ENCODE results near the gene SLC35C1. TPM values are rescaled to one million over a fixed set of nuclear protein-coding genes. Genes with fewer than 3 reads are reported as not detected.

SLC35C1 gene
- total and polyA plus RNA-seq, 12 donors, result 4.5 to 14.1 (median 6.1) TPM

GRCh38 chr11:45855308-45855707 is 50.4 kb downstream of the SLC35C1 start:
- Histone ChIP-seq H3K9me3 (no peaks in the 10 kb centered on the region), H3K27me3 (no peaks in the 10 kb centered on the region), H3K4me1 (peaks cover 51 to 100% (median 94%) of the 10 kb centered on the region in 9 donors), H3K36me3 (peaks cover 0 to 64% (median 17%) of the 10 kb centered on the region in 9 donors), H3K27ac (peak overlapping the region; percentile 32 to 99 (median 90)), H3K4me3 (no peak overlapping the region)
- WGBS, 2 donors, result 53 to 60% methylated on average over 5 of the region's 5 CpGs
- no peak for DNase-seq
- TF ChIP-seq, protein P1, sequence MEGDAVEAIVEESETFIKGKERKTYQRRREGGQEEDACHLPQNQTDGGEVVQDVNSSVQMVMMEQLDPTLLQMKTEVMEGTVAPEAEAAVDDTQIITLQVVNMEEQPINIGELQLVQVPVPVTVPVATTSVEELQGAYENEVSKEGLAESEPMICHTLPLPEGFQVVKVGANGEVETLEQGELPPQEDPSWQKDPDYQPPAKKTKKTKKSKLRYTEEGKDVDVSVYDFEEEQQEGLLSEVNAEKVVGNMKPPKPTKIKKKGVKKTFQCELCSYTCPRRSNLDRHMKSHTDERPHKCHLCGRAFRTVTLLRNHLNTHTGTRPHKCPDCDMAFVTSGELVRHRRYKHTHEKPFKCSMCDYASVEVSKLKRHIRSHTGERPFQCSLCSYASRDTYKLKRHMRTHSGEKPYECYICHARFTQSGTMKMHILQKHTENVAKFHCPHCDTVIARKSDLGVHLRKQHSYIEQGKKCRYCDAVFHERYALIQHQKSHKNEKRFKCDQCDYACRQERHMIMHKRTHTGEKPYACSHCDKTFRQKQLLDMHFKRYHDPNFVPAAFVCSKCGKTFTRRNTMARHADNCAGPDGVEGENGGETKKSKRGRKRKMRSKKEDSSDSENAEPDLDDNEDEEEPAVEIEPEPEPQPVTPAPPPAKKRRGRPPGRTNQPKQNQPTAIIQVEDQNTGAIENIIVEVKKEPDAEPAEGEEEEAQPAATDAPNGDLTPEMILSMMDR (IDR thresholded peaks at IDR 0.05), result no peak
- ATAC-seq, result no peak
- intact Hi-C loops (cut with DNase I), result no loop called here

GRCh38 chr11:45856044-45856468 is 51.1 kb downstream of the SLC35C1 start:
- TF ChIP-seq, protein P1 (IDR thresholded peaks at IDR 0.05), result no peak
- ATAC-seq (peak in 1 of 8 donors; percentile 2), DNase-seq (no peak)
- Histone ChIP-seq H3K36me3 (peaks cover 0 to 64% (median 18%) of the 10 kb centered on the region in 9 donors), H3K27ac (peak overlapping the region; percentile 32 to 99 (median 90)), H3K4me1 (peaks cover 51 to 100% (median 94%) of the 10 kb centered on the region in 9 donors), H3K4me3 (no peak overlapping the region), H3K27me3 (no peaks in the 10 kb centered on the region), H3K9me3 (no peaks in the 10 kb centered on the region)
- WGBS, 2 donors, result 51 to 64% methylated on average over 6 of the region's 6 CpGs
- intact Hi-C loops (cut with DNase I), result no loop called here

GRCh38 chr11:45857961-45858474 is 53.1 kb downstream of the SLC35C1 start:
- 0 to 12% methylated on average over 2 of the region's 2 CpGs for WGBS, 2 donors
- H3K4me1 ChIP-seq, result peaks cover 45 to 97% (median 81%) of the 10 kb centered on the region in 9 donors
- peak overlapping the region in 1 of 10 donors; percentile 8 for H3K4me3 ChIP-seq
- no peaks in the 10 kb centered on the region for H3K9me3 ChIP-seq
- peak; percentile 33 to 74 for DNase-seq
- ATAC-seq, result peak; percentile 62 to 78 (median 72)
- no peaks in the 10 kb centered on the region for H3K27me3 ChIP-seq
- intact Hi-C loops (cut with DNase I), result no loop called here
- H3K36me3 ChIP-seq, result peaks cover 0 to 80% (median 36%) of the 10 kb centered on the region in 9 donors
- TF ChIP-seq, protein P1 (IDR thresholded peaks at IDR 0.05), result no peak
- peak overlapping the region; percentile 68 to 99 (median 90) for H3K27ac ChIP-seq

DNA sequence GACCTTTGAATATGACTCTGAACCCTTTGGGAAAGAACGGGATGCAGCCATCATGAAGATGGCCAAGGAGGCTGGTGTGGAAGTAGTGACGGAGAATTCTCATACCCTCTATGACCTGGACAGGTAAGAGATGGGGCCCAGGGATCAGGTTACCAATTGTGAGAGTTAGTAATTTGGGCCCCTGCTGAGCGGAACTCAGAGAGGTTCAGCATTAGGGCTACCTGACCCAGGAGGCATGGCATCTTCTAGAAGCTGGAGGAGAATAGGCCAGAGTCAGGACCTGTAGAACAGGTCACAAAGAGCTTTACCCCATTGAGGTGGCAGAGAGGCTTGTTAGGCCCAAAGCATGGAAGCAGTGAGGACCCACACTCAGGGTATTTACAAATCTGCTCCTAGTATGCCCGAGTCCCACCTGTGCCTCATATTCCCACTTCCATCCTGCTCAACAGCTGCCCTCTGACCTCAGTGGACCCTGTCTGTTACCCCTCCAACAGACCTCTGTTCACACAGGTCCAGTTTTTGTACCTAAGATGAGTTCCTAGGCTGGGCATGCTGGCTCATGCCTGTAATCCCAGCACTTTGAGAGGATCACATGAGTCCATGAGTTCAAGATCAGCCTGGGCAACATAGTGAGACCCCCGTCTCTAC is 53.9 kb downstream of the SLC35C1 start:
- TF ChIP-seq, protein P1 (IDR thresholded peaks at IDR 0.05), result no peak
- Histone ChIP-seq H3K27me3 (no peaks in the 10 kb centered on the region), H3K9me3 (no peaks in the 10 kb centered on the region), H3K4me3 (peak overlapping the region in 2 of 10 donors; percentile 2 to 6), H3K36me3 (peaks cover 0 to 86% (median 44%) of the 10 kb centered on the region in 9 donors), H3K27ac (peak overlapping the region; percentile 68 to 99 (median 90)), H3K4me1 (peaks cover 42 to 96% (median 73%) of the 10 kb centered on the region in 9 donors)
- ATAC-seq (peak in 1 of 8 donors; percentile 1), DNase-seq (no peak)
- intact Hi-C loops (cut with DNase I), result no loop called here
- WGBS, 2 donors, result 56 to 66% methylated on average over 5 of the region's 5 CpGs
